ENCODE measurements around the gene ADH5. TPM values are rescaled to one million over a fixed set of nuclear protein-coding genes. Genes with fewer than 3 reads are reported as not detected.

The ADH5 gene
- total and polyA plus RNA-seq, 2 donors (not counting 1 experiment from before 2014, with no cell fraction given): 23.9 to 65.6 TPM

GRCh38 chr4:99029852-99030251, 58.7 kb downstream of the ADH5 start:
- peaks cover 45% of the 10 kb centered on the region for H3K4me1 Mint-ChIP-seq
- intact Hi-C loops (cut with micrococcal nuclease): no loop called here

More at GRCh38 chr4:99029852-99030251, 58.7 kb downstream of the ADH5 start:
- H3K9ac ChIP-seq (ENCODE audit: low read length): peak overlapping the region; percentile 31
- ATAC-seq (ENCODE audit: low read depth) (no peak), DNase-seq (no peak)
- Mint-ChIP-seq H3K27me3 (no peaks in the 10 kb centered on the region), H3K4me3 (peak overlapping the region; percentile 54), H3K27ac (peak overlapping the region; percentile 68), H3K9me3 (ENCODE audit: insufficient read depth) (no peaks in the 10 kb centered on the region)
- CTCF ChIA-PET: interaction anchor here (1.2 to 2.4 kb wide), 2 partner anchors 26 to 35 kb away, joined by 6 to 11 read pairs; partner anchors contain the start of gene METAP1
- peak overlapping the region in 1 of 2 donors; percentile 67 for H3K27ac ChIP-seq (ENCODE audit: low read length in 2 of 2)
- H3K27me3 ChIP-seq (replicated peaks in 1 of 4; ENCODE audit: control extremely low read depth in 1 of 4, control insufficient read depth in 3 of 4, insufficient read depth in 4 of 4, low read length in 3 of 4): no peaks in the 10 kb centered on the region
- H3K9me3 ChIP-seq (ENCODE audit: control extremely low read depth in 1 of 3, control insufficient read depth in 2 of 3, insufficient read depth in 1 of 3, low read length in 2 of 3): no peaks in the 10 kb centered on the region
- POLR2A ChIA-PET: no interaction called here
- WGBS (ENCODE audit: insufficient coverage): no CpG with 5 or more reads among the region's 3 CpGs
- H3K4me1 ChIP-seq (ENCODE audit: control insufficient read depth in 2 of 2, insufficient read depth in 2 of 2, low read length in 2 of 2): peaks cover 9 to 17% of the 10 kb centered on the region in 2 donors
- H3K79me2 ChIP-seq (ENCODE audit: control insufficient read depth, insufficient read depth, low read length): peaks cover 60% of the 10 kb centered on the region
- no peaks in the 10 kb centered on the region for H3K36me3 ChIP-seq (replicated peaks in 1 of 2; ENCODE audit: control extremely low read depth in 1 of 2, control insufficient read depth in 1 of 2, extremely low read depth in 1 of 2, insufficient read depth in 2 of 2, low read length in 1 of 2)
- peak overlapping the region; percentile 31 for H3K4me2 ChIP-seq (replicated peaks; ENCODE audit: low read depth, low read length, poor library complexity, severe bottlenecking)
- TF ChIP-seq EZH2 (IDR thresholded peaks at IDR 0.05; ENCODE audit: borderline replicate concordance, insufficient read depth, low read depth, low read length, poor library complexity, severe bottlenecking) (no peak), CTCF (IDR thresholded peaks at IDR 0.05) (no peak)
- no peak overlapping the region for H3K4me3 ChIP-seq (ENCODE audit: control extremely low read depth in 1 of 5, extremely low read depth in 1 of 5, insufficient read depth in 1 of 5, low read depth in 2 of 5, low read length in 4 of 5)
- peaks cover 24% of the 10 kb centered on the region for H4K20me1 ChIP-seq (ENCODE audit: control insufficient read depth, insufficient read depth, low read length, poor library complexity, severe bottlenecking)
- no peak overlapping the region for H2AFZ ChIP-seq (ENCODE audit: insufficient read depth, low read depth, low read length, poor library complexity, severe bottlenecking)
